HCT116 (cell line): ENCODE results near the gene APBB2. TPM values are rescaled to one million over a fixed set of nuclear protein-coding genes. Genes with fewer than 3 reads are reported as not detected.

Experiments used
- ATAC-seq: fragments of 200-7000 bp; cut with Tn5 transposase; 2 replicates; pipeline ENCODE4 v1.9.1; 2020; ENCODE audit warnings: mild to moderate bottlenecking, moderate library complexity
- BruUV-seq: library from RNA; stranded (reverse); fragments of 400-500 nt; replicated peaks from 2 replicates; lab custom pipeline; 2021; lab: Mats Ljungman, UMichigan
- CTCF ChIA-PET: fragments of 300-600 bp; sonication (Branson Sonifier 250); formaldehyde crosslinking; loops from one replicate; lab custom pipeline; 2021; ENCODE audit warnings: antibody characterized with exemption; lab: Charles Lee
- POLR2A ChIA-PET: fragments of 300-600, 350-600 bp; sonication (Branson Sonifier 250); formaldehyde crosslinking; loops from one replicate; lab custom pipeline; 2021; ENCODE audit warnings: antibody characterized with exemption; lab: Charles Lee
- RAD21 ChIA-PET, 2 experiments: fragments of 300-600 bp; sonication (Branson Sonifier 250); formaldehyde crosslinking; loops; one replicate each; lab custom pipeline; 2023; ENCODE audit warnings: low total read pairs in 2 of 2; ENCODE audit not compliant: uncharacterized antibody in 2 of 2, unreplicated experiment in 2 of 2, low non-redundant PET in 1 of 2; lab: Charles Lee
- DNase-seq: peaks from one replicate; pipeline ENCODE4 v3.0.0-alpha.2; 2010; ENCODE audit warnings: low read depth, low spot score
- H2AFZ ChIP-seq: fragments of 200-600 bp; shearing (Covaris generic), sonication (generic); 2 replicates; pipeline ENCODE4 v1.6.1; 2017; ENCODE audit warnings: low read depth, mixed run types, mixed read lengths, antibody characterized with exemption, low read length; ENCODE audit not compliant: poor library complexity, severe bottlenecking
- H3K27ac ChIP-seq: 2 replicates; pipeline ENCODE4 v1.5.1; 2012; ENCODE audit warnings: low read depth, low read length
- H3K27me3 ChIP-seq: fragments of 200-600 bp; sonication (generic); 2 replicates; pipeline ENCODE4 v1.6.1; 2016; ENCODE audit warnings: mixed run types, low read length, mixed read lengths; ENCODE audit not compliant: insufficient read depth
- H3K36me3 ChIP-seq, 2 experiments: fragments of 200-500 bp in 1 of 2; fragments of 200-600 bp in 1 of 2; sonication (Bioruptor generic) in 1 of 2; sonication (generic) in 1 of 2; 2 replicates each; pipeline versions ENCODE4 v1.5.1 to v1.6.1; 2014 to 2016; ENCODE audit warnings: low read length in 2 of 2, inconsistent platforms in 1 of 2, mixed read lengths in 1 of 2, mixed run types in 1 of 2; ENCODE audit not compliant: insufficient read depth in 2 of 2, control insufficient read depth in 1 of 2
- H3K4me1 ChIP-seq, 2 experiments: fragments of 200-600 bp in 1 of 2; sonication (generic) in 1 of 2; 2 replicates each; pipeline versions ENCODE4 v1.5.1 to v1.6.1; 2012 to 2017; ENCODE audit warnings: low read length in 2 of 2, inconsistent platforms in 1 of 2, mild to moderate bottlenecking in 1 of 2, mixed read lengths in 1 of 2, mixed run types in 1 of 2, moderate library complexity in 1 of 2; ENCODE audit not compliant: insufficient read depth in 2 of 2, control insufficient read depth in 1 of 2
- H3K4me2 ChIP-seq: fragments of 200-600 bp; sonication (generic); 2 replicates; pipeline ENCODE4 v1.6.1; 2017; ENCODE audit warnings: mixed run types, low read length, mixed read lengths
- H3K4me3 ChIP-seq, 2 experiments: fragments of 200-600 bp in 1 of 2; sonication (generic) in 1 of 2; replicated peaks in 1 of 2; 2 replicates each; pipeline ENCODE4 v1.5.1; 2011 to 2016; ENCODE audit warnings: low read length in 2 of 2, control low read depth in 1 of 2, low read depth in 1 of 2, mild to moderate bottlenecking in 1 of 2, mixed read lengths in 1 of 2, mixed run types in 1 of 2
- H3K79me2 ChIP-seq: fragments of 200-600 bp; sonication (generic); 2 replicates; pipeline ENCODE4 v1.6.1; 2017; ENCODE audit warnings: mild to moderate bottlenecking, mixed run types, low read length, moderate library complexity, mixed read lengths; ENCODE audit not compliant: insufficient read depth
- H3K9ac ChIP-seq: fragments of 200-600 bp; sonication (generic); 2 replicates; pipeline ENCODE4 v1.6.1; 2016; ENCODE audit warnings: low read length, mixed read lengths
- H3K9me2 ChIP-seq: fragments of 200-600 bp; sonication (generic), shearing (Covaris generic); 2 replicates; pipeline ENCODE4 v1.6.1; 2017; ENCODE audit warnings: mixed run types, mild to moderate bottlenecking, moderate library complexity; ENCODE audit not compliant: insufficient read depth
- H3K9me3 ChIP-seq, 2 experiments: fragments of 200-500 bp in 1 of 2; fragments of 200-600 bp in 1 of 2; sonication (Bioruptor generic) in 1 of 2; sonication (generic) in 1 of 2; 2 replicates each; pipeline ENCODE4 v1.6.1; 2014 to 2017; ENCODE audit warnings: low read length in 2 of 2, mixed read lengths in 2 of 2, inconsistent platforms in 1 of 2, low read depth in 1 of 2, mild to moderate bottlenecking in 1 of 2, mixed run types in 1 of 2, moderate library complexity in 1 of 2; ENCODE audit not compliant: control insufficient read depth in 1 of 2, insufficient read depth in 1 of 2
- H4K20me1 ChIP-seq: fragments of 200-600 bp; sonication (generic), shearing (Covaris generic); 2 replicates; pipeline ENCODE4 v1.6.1; 2017; ENCODE audit warnings: mixed run types, mild to moderate bottlenecking, moderate library complexity; ENCODE audit not compliant: insufficient read depth
- CBX3 ChIP-seq: IDR thresholded peaks from 2 replicates; pipeline ENCODE4 v1.6.1; 2012; ENCODE audit warnings: low read depth
- CEBPB ChIP-seq: IDR thresholded peaks from 2 replicates; pipeline ENCODE4 v1.6.1; 2012; ENCODE audit warnings: low read depth
- EGR1 ChIP-seq: IDR thresholded peaks from 2 replicates; pipeline ENCODE4 v1.6.1; 2012; ENCODE audit warnings: low read depth
- ELF1 ChIP-seq: IDR thresholded peaks from 2 replicates; pipeline ENCODE4 v1.6.1; 2012; ENCODE audit warnings: low read depth, borderline replicate concordance
- EZH2 ChIP-seq: fragments of 200-600 bp; sonication (generic); IDR thresholded peaks from 2 replicates; pipeline ENCODE4 v1.6.1; 2017; ENCODE audit warnings: antibody characterized with exemption, mixed run types
- EZH2phosphoT487 ChIP-seq: fragments of 200-600 bp; IDR thresholded peaks from 2 replicates; pipeline ENCODE4 v1.6.1; 2018; ENCODE audit warnings: antibody characterized with exemption, borderline replicate concordance
- FOSL1 ChIP-seq: IDR thresholded peaks from 2 replicates; pipeline ENCODE4 v1.6.1; 2012; ENCODE audit warnings: low read depth
- JUND ChIP-seq: IDR thresholded peaks from 2 replicates; pipeline ENCODE4 v1.6.1; 2012
- POLR2A ChIP-seq: IDR thresholded peaks from 2 replicates; pipeline ENCODE4 v1.7.0; 2011; ENCODE audit warnings: borderline replicate concordance; ENCODE audit not compliant: insufficient read depth, insufficient read length; ENCODE audit errors: extremely low read depth
- POLR2AphosphoS5 ChIP-seq: IDR thresholded peaks from 2 replicates; pipeline ENCODE4 v1.6.1; 2011; ENCODE audit warnings: mild to moderate bottlenecking, low read depth, low read length, moderate library complexity
- RAD21 ChIP-seq: IDR thresholded peaks from 2 replicates; pipeline ENCODE4 v1.6.1; 2012; ENCODE audit warnings: low read depth, mild to moderate bottlenecking
- SIN3A ChIP-seq: IDR thresholded peaks from 2 replicates; pipeline ENCODE4 v1.6.1; 2012; ENCODE audit warnings: low read depth
- TCF7L2 ChIP-seq: IDR thresholded peaks from 2 replicates; pipeline ENCODE4 v1.7.0; 2011; ENCODE audit warnings: borderline replicate concordance, inconsistent platforms; ENCODE audit not compliant: insufficient read depth, insufficient read length; ENCODE audit errors: extremely low read depth
- ZFX ChIP-seq: fragments of 450-650 bp; IDR thresholded peaks from 2 replicates; pipeline ENCODE4 v1.6.1; 2017
- ZNF274 ChIP-seq: fragments of 200-500 bp; sonication (Bioruptor generic); IDR thresholded peaks from 2 replicates; pipeline ENCODE4 v1.6.1; 2014; ENCODE audit warnings: mild to moderate bottlenecking, low read depth, low read length, inconsistent platforms
- intact Hi-C: fragments of 100-400 bp; cut with micrococcal nuclease; formaldehyde crosslinking; loops from 2 replicates; pipeline ENCODE4 v1.10.0; 2022
- total RNA-seq: library from RNA; stranded (reverse); gene quantifications from one replicate; pipeline ENCODE4 v1.2.1, GENCODE V29; 2021; ENCODE audit not compliant: unreplicated experiment
- TF ChIP-seq, protein P1 (sequence below): IDR thresholded peaks from 2 replicates; pipeline ENCODE4 v1.6.1; 2012
- TF ChIP-seq, protein P2 (sequence below), 3 experiments: fragments of 200-600 bp in 1 of 3; sonication (generic) in 1 of 3; IDR thresholded peaks in 2 of 3; conservative IDR thresholded peaks in 1 of 3; 2 replicates each; pipeline ENCODE4 v1.5.1; 2012 to 2017; ENCODE audit warnings: low read depth in 2 of 3, low read length in 2 of 3, antibody characterized with exemption in 1 of 3, borderline replicate concordance in 1 of 3, control low read depth in 1 of 3, mild to moderate bottlenecking in 1 of 3, mixed read lengths in 1 of 3, mixed run types in 1 of 3, moderate library complexity in 1 of 3; ENCODE audit not compliant: insufficient read depth in 1 of 3
- TF ChIP-seq, protein P3 (sequence below): IDR thresholded peaks from 2 replicates; pipeline ENCODE4 v1.6.1; 2011; ENCODE audit warnings: mild to moderate bottlenecking, low read length, moderate library complexity; ENCODE audit not compliant: insufficient replicate concordance; ENCODE audit errors: extremely low read depth
- TF ChIP-seq, protein P4 (sequence below): IDR thresholded peaks from 2 replicates; pipeline ENCODE4 v1.6.1; 2012; ENCODE audit warnings: low read depth
- TF ChIP-seq, protein P5 (sequence below): IDR thresholded peaks from 2 replicates; pipeline ENCODE4 v1.6.1; 2012

The APBB2 gene
- total RNA-seq, 1 experiment from 2014 or later = 72.5 TPM

DNA sequence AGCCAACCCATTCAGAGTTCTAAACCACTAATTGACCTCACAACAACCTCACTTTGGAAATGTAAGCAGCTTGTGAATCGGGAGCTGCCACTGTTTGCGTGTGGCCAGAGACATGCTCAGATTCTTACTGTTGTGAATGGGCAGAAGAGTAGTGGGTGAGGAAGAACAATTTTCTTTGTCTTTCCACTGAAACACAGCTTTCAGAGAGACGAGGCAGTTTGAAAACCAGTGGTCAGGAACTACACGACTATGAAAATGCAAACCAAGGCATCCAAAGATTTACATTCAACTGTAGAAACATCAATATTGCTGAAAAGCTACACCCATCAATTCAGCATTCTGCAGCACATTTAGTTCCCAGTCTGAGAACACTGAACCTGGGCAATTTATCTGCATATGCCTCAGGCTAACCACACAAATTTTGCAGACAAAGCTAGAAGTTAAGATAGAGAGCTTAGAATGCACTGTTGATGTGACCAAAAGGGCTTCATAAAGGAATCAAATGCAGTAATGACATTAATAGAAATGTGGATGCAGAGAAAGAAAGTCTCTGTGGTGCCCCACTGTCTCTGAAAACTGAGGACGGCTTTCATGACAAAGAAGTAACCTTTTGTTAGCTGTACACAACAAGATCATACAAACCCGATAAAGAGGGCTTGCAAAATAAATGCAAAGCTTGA is 134.3 kb downstream of the APBB2 start:
- Histone ChIP-seq H3K9me3 (no peaks in the 10 kb centered on the region), H3K4me3 (no peak overlapping the region), H3K9me2 (no peaks in the 10 kb centered on the region), H3K4me1 (peaks cover 0 to 10% of the 10 kb centered on the region in 2 experiments; a peak in 1 of 4 replicates), H3K9ac (no peak overlapping the region), H2AFZ (no peak overlapping the region), H3K27me3 (no peaks in the 10 kb centered on the region), H3K36me3 (no peaks in the 10 kb centered on the region), H4K20me1 (0 out of 2 replicates have a peak, but pooled peaks cover 3% of the 10 kb centered on the region), H3K4me2 (no peak overlapping the region), H3K27ac (no peak overlapping the region), H3K79me2 (peaks cover 84% of the 10 kb centered on the region)
- intact Hi-C loops = no loop called here
- BruUV-seq = no TSS peak
- RAD21 ChIA-PET = no interaction called here
- CTCF ChIA-PET = no interaction called here
- DNase-seq (no peak), ATAC-seq (no peak)
- POLR2A ChIA-PET = no interaction called here
- TF ChIP-seq, protein P1, sequence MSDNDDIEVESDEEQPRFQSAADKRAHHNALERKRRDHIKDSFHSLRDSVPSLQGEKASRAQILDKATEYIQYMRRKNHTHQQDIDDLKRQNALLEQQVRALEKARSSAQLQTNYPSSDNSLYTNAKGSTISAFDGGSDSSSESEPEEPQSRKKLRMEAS = no peak
- no peak for TF ChIP-seq JUND
- no peak for TF ChIP-seq ZNF274
- TF ChIP-seq, protein P2, sequence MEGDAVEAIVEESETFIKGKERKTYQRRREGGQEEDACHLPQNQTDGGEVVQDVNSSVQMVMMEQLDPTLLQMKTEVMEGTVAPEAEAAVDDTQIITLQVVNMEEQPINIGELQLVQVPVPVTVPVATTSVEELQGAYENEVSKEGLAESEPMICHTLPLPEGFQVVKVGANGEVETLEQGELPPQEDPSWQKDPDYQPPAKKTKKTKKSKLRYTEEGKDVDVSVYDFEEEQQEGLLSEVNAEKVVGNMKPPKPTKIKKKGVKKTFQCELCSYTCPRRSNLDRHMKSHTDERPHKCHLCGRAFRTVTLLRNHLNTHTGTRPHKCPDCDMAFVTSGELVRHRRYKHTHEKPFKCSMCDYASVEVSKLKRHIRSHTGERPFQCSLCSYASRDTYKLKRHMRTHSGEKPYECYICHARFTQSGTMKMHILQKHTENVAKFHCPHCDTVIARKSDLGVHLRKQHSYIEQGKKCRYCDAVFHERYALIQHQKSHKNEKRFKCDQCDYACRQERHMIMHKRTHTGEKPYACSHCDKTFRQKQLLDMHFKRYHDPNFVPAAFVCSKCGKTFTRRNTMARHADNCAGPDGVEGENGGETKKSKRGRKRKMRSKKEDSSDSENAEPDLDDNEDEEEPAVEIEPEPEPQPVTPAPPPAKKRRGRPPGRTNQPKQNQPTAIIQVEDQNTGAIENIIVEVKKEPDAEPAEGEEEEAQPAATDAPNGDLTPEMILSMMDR (IDR thresholded peaks at IDR 0.05 in 2 of 3, conservative IDR thresholded peaks at IDR 0.05 in 1 of 3; ENCODE audit: borderline replicate concordance in 1 of 3, insufficient read depth in 1 of 3, low read depth in 2 of 3, low read length in 2 of 3) = no peak
- no peak for TF ChIP-seq POLR2A
- TF ChIP-seq, protein P3, sequence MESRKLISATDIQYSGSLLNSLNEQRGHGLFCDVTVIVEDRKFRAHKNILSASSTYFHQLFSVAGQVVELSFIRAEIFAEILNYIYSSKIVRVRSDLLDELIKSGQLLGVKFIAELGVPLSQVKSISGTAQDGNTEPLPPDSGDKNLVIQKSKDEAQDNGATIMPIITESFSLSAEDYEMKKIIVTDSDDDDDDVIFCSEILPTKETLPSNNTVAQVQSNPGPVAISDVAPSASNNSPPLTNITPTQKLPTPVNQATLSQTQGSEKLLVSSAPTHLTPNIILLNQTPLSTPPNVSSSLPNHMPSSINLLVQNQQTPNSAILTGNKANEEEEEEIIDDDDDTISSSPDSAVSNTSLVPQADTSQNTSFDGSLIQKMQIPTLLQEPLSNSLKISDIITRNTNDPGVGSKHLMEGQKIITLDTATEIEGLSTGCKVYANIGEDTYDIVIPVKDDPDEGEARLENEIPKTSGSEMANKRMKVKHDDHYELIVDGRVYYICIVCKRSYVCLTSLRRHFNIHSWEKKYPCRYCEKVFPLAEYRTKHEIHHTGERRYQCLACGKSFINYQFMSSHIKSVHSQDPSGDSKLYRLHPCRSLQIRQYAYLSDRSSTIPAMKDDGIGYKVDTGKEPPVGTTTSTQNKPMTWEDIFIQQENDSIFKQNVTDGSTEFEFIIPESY = no peak
- TF ChIP-seq, protein P4, sequence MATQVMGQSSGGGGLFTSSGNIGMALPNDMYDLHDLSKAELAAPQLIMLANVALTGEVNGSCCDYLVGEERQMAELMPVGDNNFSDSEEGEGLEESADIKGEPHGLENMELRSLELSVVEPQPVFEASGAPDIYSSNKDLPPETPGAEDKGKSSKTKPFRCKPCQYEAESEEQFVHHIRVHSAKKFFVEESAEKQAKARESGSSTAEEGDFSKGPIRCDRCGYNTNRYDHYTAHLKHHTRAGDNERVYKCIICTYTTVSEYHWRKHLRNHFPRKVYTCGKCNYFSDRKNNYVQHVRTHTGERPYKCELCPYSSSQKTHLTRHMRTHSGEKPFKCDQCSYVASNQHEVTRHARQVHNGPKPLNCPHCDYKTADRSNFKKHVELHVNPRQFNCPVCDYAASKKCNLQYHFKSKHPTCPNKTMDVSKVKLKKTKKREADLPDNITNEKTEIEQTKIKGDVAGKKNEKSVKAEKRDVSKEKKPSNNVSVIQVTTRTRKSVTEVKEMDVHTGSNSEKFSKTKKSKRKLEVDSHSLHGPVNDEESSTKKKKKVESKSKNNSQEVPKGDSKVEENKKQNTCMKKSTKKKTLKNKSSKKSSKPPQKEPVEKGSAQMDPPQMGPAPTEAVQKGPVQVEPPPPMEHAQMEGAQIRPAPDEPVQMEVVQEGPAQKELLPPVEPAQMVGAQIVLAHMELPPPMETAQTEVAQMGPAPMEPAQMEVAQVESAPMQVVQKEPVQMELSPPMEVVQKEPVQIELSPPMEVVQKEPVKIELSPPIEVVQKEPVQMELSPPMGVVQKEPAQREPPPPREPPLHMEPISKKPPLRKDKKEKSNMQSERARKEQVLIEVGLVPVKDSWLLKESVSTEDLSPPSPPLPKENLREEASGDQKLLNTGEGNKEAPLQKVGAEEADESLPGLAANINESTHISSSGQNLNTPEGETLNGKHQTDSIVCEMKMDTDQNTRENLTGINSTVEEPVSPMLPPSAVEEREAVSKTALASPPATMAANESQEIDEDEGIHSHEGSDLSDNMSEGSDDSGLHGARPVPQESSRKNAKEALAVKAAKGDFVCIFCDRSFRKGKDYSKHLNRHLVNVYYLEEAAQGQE = no peak
- no peak for TF ChIP-seq SIN3A
- TF ChIP-seq EZH2phosphoT487 = no peak
- TF ChIP-seq CEBPB = no peak
- no peak for TF ChIP-seq EZH2
- TF ChIP-seq TCF7L2 = no peak
- TF ChIP-seq ZFX = no peak
- TF ChIP-seq EGR1 = no peak
- TF ChIP-seq ELF1 = no peak
- no peak for TF ChIP-seq RAD21
- TF ChIP-seq, protein P5, sequence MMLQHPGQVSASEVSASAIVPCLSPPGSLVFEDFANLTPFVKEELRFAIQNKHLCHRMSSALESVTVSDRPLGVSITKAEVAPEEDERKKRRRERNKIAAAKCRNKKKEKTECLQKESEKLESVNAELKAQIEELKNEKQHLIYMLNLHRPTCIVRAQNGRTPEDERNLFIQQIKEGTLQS = no peak
- TF ChIP-seq POLR2AphosphoS5 = no peak
- no peak for TF ChIP-seq CBX3
- no peak for TF ChIP-seq FOSL1
